CD4-positive, alpha-beta T cell treated with Interleukin-1 beta for 1 hour (primary cell): ENCODE data around the gene OR5B21.

Experiments used
- DNase-seq, 2 donors: peaks; one replicate each; pipeline ENCODE4 v3.0.0-alpha.2; 2020 to 2022

The OR5B21 gene

GRCh38 chr11:58508005-58508404 is at the start of gene OR5B21:
Gene OR5B21, minus strand, starts transcription at chr11:58508105. Its CDS starts 0 bp downstream, at chr11:58508105.
- no peak for DNase-seq

- no peak for DNase-seq
Observed at GRCh38 chr11:58549644-58550043, 41.7 kb upstream of the OR5B21 start.

- no peak for DNase-seq
Observed at GRCh38 chr11:58546841-58547240, 38.9 kb upstream of the OR5B21 start.

- no peak for DNase-seq
Observed at GRCh38 chr11:58531865-58532341, 24.0 kb upstream of the OR5B21 start.

- peak; percentile 34 for DNase-seq
Observed at GRCh38 chr11:58530236-58530635, 22.3 kb upstream of the OR5B21 start.

GRCh38 chr11:58527429-58527828 is 19.5 kb upstream of the OR5B21 start:
- DNase-seq, result no peak

- no peak for DNase-seq
Observed at GRCh38 chr11:58526721-58527120, 18.8 kb upstream of the OR5B21 start.

GRCh38 chr11:58525037-58525614 is 17.2 kb upstream of the OR5B21 start:
- DNase-seq, result peak; percentile 64

GRCh38 chr11:58524232-58525036 is 16.5 kb upstream of the OR5B21 start:
- DNase-seq, result peak; percentile 54 to 74

GRCh38 chr11:58513747-58514367 is 6.0 kb upstream of the OR5B21 start:
- peak in 1 of 2 donors; percentile 24 for DNase-seq

GRCh38 chr11:58511636-58512035 is 3.7 kb upstream of the OR5B21 start:
- no peak for DNase-seq

GRCh38 chr11:58509748-58510147 is 1.8 kb upstream of the OR5B21 start:
- DNase-seq, result no peak

GRCh38 chr11:58508814-58509213 is 909 bp upstream of the OR5B21 start:
- no peak for DNase-seq

GRCh38 chr11:58507355-58507754 is 550 bp downstream of the OR5B21 start:
- no peak for DNase-seq

GRCh38 chr11:58506935-58507334 is 970 bp downstream of the OR5B21 start:
- DNase-seq, result no peak

GRCh38 chr11:58505849-58506248 is 2.1 kb downstream of the OR5B21 start:
- DNase-seq, result no peak

GRCh38 chr11:58504232-58504631 is 3.7 kb downstream of the OR5B21 start:
- no peak for DNase-seq

- no peak for DNase-seq
Observed at GRCh38 chr11:58503361-58503856, 4.5 kb downstream of the OR5B21 start.

GRCh38 chr11:58502004-58502403 is 5.9 kb downstream of the OR5B21 start:
- DNase-seq, result no peak

- peak in 1 of 2 donors; percentile 6 for DNase-seq
Observed at GRCh38 chr11:58498464-58498863, 9.4 kb downstream of the OR5B21 start.

- no peak for DNase-seq
Observed at GRCh38 chr11:58497951-58498350, 10.0 kb downstream of the OR5B21 start.

- no peak for DNase-seq
Observed at GRCh38 chr11:58495906-58496305, 12.0 kb downstream of the OR5B21 start.

GRCh38 chr11:58494101-58494500 is 13.8 kb downstream of the OR5B21 start:
- no peak for DNase-seq

- DNase-seq, result no peak
Observed at GRCh38 chr11:58493676-58494075, 14.2 kb downstream of the OR5B21 start.
